ENCODE measurements around the gene GLP2R. TPM values are rescaled to one million over a fixed set of nuclear protein-coding genes. Genes with fewer than 3 reads are reported as not detected.

GLP2R gene
- total and polyA plus RNA-seq, 2 of the 13 experiments (the other 11 are each of a cell fraction or from before 2014, with no cell fraction given): 0.65 to 1.4 TPM

DNA sequence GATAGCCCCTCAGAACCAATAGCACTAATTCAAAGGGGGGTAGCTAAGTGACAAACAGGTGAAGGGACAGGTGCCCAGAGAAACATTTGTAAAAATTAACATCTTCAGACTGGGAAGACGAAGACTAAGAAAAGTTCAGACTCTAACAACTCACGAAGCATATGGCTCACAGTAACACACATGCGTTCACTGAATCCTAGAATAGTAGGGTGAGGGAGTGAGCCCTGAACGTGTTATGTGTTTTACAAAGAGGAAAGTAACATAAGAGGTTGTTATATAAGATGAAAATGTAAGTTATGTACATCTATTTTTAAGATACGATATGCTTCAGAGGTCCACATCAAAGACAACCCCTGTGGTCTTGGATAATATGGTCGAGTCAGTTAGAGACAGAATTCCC is 19.0 kb upstream of the GLP2R start:
- no peaks in the 10 kb centered on the region for H4K20me1 ChIP-seq (ENCODE audit: insufficient read depth, low read length)
- DNase-seq (ENCODE audit: low spot score): no peak
- ChIA-PET CTCF (ENCODE audit: low intra/inter-chr PET ratio, low total read pairs) (no interaction called here), POLR2A (no interaction called here)
- WGBS (ENCODE audit: low lambda C conversion rate): 2% methylated on average over 6 of the region's 6 CpGs
- in situ Hi-C loops (cut with HindIII; ENCODE audit: extremely low pct_ligation_motif_present, low pct_unique_long_range_greater_than_20kb): no loop called here
- H3K9me3 ChIP-seq (ENCODE audit: low read length): no peaks in the 10 kb centered on the region
- TF ChIP-seq ELF3 (CRISPR knock-in tag; IDR thresholded peaks at IDR 0.05) (no peak), ZNF296 (CRISPR knock-in tag; conservative IDR thresholded peaks at IDR 0.05) (no peak), ISL2 (CRISPR knock-in tag; IDR thresholded peaks at IDR 0.05) (no peak), SOX5 (CRISPR knock-in tag; IDR thresholded peaks at IDR 0.05; ENCODE audit: borderline replicate concordance) (no peak), SP5 (CRISPR knock-in tag; IDR thresholded peaks at IDR 0.05; ENCODE audit: borderline replicate concordance, low read depth) (no peak), PHF5A (CRISPR knock-in tag; IDR thresholded peaks at IDR 0.05; ENCODE audit: low read depth, unreplicated experiment) (no peak), MIER2 (CRISPR knock-in tag; IDR thresholded peaks at IDR 0.05) (no peak), TCF7 (IDR thresholded peaks at IDR 0.05; ENCODE audit: low read depth) (no peak), POLR2G (IDR thresholded peaks at IDR 0.05; ENCODE audit: low read depth, low read length) (no peak), POGZ (CRISPR knock-in tag; IDR thresholded peaks at IDR 0.05) (no peak)
- TF ChIP-seq, protein P1, sequence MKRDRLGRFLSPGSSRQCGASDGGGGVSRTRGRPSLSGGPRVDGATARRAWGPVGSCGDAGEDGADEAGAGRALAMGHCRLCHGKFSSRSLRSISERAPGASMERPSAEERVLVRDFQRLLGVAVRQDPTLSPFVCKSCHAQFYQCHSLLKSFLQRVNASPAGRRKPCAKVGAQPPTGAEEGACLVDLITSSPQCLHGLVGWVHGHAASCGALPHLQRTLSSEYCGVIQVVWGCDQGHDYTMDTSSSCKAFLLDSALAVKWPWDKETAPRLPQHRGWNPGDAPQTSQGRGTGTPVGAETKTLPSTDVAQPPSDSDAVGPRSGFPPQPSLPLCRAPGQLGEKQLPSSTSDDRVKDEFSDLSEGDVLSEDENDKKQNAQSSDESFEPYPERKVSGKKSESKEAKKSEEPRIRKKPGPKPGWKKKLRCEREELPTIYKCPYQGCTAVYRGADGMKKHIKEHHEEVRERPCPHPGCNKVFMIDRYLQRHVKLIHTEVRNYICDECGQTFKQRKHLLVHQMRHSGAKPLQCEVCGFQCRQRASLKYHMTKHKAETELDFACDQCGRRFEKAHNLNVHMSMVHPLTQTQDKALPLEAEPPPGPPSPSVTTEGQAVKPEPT (CRISPR knock-in tag; IDR thresholded peaks at IDR 0.05; ENCODE audit: low read depth): no peak
- TF ChIP-seq, protein P2, sequence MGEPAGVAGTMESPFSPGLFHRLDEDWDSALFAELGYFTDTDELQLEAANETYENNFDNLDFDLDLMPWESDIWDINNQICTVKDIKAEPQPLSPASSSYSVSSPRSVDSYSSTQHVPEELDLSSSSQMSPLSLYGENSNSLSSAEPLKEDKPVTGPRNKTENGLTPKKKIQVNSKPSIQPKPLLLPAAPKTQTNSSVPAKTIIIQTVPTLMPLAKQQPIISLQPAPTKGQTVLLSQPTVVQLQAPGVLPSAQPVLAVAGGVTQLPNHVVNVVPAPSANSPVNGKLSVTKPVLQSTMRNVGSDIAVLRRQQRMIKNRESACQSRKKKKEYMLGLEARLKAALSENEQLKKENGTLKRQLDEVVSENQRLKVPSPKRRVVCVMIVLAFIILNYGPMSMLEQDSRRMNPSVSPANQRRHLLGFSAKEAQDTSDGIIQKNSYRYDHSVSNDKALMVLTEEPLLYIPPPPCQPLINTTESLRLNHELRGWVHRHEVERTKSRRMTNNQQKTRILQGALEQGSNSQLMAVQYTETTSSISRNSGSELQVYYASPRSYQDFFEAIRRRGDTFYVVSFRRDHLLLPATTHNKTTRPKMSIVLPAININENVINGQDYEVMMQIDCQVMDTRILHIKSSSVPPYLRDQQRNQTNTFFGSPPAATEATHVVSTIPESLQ (CRISPR knock-in tag; conservative IDR thresholded peaks at IDR 0.05): no peak
- no peaks in the 10 kb centered on the region for H3K79me2 ChIP-seq (ENCODE audit: insufficient read depth, low read length)
- no peak overlapping the region for H3K27ac ChIP-seq (ENCODE audit: extremely low read length, insufficient read depth, low read length)
- no peak overlapping the region for H2AFZ ChIP-seq (ENCODE audit: low read length)
- intact Hi-C loops (cut with micrococcal nuclease; ENCODE audit: unreplicated experiment): no loop called here
- no TSS peak for BruUV-seq (replicated peaks)
- no peak overlapping the region for H3K9ac ChIP-seq (ENCODE audit: insufficient read depth, low read depth, low read length)
- FAIRE-seq: no peak
- H3K27me3 ChIP-seq (ENCODE audit: control insufficient read depth in 1 of 2, insufficient read depth in 2 of 2, low read length in 2 of 2): peaks cover 0 to 30% of the 10 kb centered on the region in 2 experiments; a peak in 2 of 5 replicates
- ATAC-seq: no peak
- no peaks in the 10 kb centered on the region for H3K36me3 ChIP-seq (replicated peaks in 1 of 2; ENCODE audit: control insufficient read depth in 1 of 2, insufficient read depth in 2 of 2, low read length in 2 of 2)
- no peak overlapping the region for H3K4me2 ChIP-seq (ENCODE audit: low read depth, low read length)
- H3K4me1 ChIP-seq (ENCODE audit: insufficient read depth, low read length): no peaks in the 10 kb centered on the region
- H3K4me3 ChIP-seq (replicated peaks in 1 of 3; ENCODE audit: insufficient read depth in 1 of 3, low read depth in 2 of 3, low read length in 3 of 3): no peak overlapping the region
